Right kidney (tissue), 1 donor: ENCODE results near the gene PPM1N.

ENCODE experiments used
- DNase-seq: peaks from one replicate; pipeline ENCODE4 v3.0.0-alpha.2; 2016

PPM1N gene

GRCh38 chr19:45492137-45492626 lies 6.1 kb upstream of the PPM1N start:
- no peak for DNase-seq

- DNase-seq, result peak; percentile 56
These were observed 5.4 kb upstream of the PPM1N start for GRCh38 chr19:45492627-45493470.

GRCh38 chr19:45494261-45494916 lies 3.9 kb upstream of the PPM1N start:
- no peak for DNase-seq

- DNase-seq, result no peak
These were observed 3.1 kb upstream of the PPM1N start for GRCh38 chr19:45495178-45495577.

- DNase-seq, result peak; percentile 83
These were observed 1.8 kb upstream of the PPM1N start for GRCh38 chr19:45496349-45496953.

- no peak for DNase-seq
These were observed 452 bp upstream of the PPM1N start for GRCh38 chr19:45497791-45498190.

- peak; percentile 43 for DNase-seq
These were observed 1.2 kb downstream of the PPM1N start for GRCh38 chr19:45499196-45500180.

- no peak for DNase-seq
These were observed 2.9 kb downstream of the PPM1N start for GRCh38 chr19:45500918-45501729.

- DNase-seq, result no peak
These were observed 3.4 kb downstream of the PPM1N start for GRCh38 chr19:45501730-45502014.

GRCh38 chr19:45502111-45502510 lies 3.9 kb downstream of the PPM1N start:
- no peak for DNase-seq

- DNase-seq, result no peak
These were observed 5.7 kb downstream of the PPM1N start for GRCh38 chr19:45503909-45504308.

- no peak for DNase-seq
These were observed 7.1 kb downstream of the PPM1N start for GRCh38 chr19:45505151-45505995.

- no peak for DNase-seq
These were observed 7.7 kb downstream of the PPM1N start for GRCh38 chr19:45505996-45506245.

GRCh38 chr19:45506246-45506988 lies 8.2 kb downstream of the PPM1N start:
- peak; percentile 91 for DNase-seq

- peak; percentile 84 for DNase-seq
These were observed 9.0 kb downstream of the PPM1N start, which contains the start of gene VASP for GRCh38 chr19:45506989-45507871. Gene VASP, plus strand, starts transcription at chr19:45507479. Its CDS starts 293 bp downstream, at chr19:45507772.

- peak; percentile 47 for DNase-seq
These were observed 9.7 kb downstream of the PPM1N start for GRCh38 chr19:45507872-45508416.

GRCh38 chr19:45508417-45508860 lies 10.2 kb downstream of the PPM1N start:
- no peak for DNase-seq
